ENCODE measurements around the gene BTBD9. TPM values are rescaled to one million over a fixed set of nuclear protein-coding genes. Genes with fewer than 3 reads are reported as not detected.

Gene BTBD9
- total and polyA plus RNA-seq, 2 of the 13 experiments (the other 11 are each of a cell fraction or from before 2014, with no cell fraction given), result 1.2 to 3.0 TPM

- TF ChIP-seq, protein P1, sequence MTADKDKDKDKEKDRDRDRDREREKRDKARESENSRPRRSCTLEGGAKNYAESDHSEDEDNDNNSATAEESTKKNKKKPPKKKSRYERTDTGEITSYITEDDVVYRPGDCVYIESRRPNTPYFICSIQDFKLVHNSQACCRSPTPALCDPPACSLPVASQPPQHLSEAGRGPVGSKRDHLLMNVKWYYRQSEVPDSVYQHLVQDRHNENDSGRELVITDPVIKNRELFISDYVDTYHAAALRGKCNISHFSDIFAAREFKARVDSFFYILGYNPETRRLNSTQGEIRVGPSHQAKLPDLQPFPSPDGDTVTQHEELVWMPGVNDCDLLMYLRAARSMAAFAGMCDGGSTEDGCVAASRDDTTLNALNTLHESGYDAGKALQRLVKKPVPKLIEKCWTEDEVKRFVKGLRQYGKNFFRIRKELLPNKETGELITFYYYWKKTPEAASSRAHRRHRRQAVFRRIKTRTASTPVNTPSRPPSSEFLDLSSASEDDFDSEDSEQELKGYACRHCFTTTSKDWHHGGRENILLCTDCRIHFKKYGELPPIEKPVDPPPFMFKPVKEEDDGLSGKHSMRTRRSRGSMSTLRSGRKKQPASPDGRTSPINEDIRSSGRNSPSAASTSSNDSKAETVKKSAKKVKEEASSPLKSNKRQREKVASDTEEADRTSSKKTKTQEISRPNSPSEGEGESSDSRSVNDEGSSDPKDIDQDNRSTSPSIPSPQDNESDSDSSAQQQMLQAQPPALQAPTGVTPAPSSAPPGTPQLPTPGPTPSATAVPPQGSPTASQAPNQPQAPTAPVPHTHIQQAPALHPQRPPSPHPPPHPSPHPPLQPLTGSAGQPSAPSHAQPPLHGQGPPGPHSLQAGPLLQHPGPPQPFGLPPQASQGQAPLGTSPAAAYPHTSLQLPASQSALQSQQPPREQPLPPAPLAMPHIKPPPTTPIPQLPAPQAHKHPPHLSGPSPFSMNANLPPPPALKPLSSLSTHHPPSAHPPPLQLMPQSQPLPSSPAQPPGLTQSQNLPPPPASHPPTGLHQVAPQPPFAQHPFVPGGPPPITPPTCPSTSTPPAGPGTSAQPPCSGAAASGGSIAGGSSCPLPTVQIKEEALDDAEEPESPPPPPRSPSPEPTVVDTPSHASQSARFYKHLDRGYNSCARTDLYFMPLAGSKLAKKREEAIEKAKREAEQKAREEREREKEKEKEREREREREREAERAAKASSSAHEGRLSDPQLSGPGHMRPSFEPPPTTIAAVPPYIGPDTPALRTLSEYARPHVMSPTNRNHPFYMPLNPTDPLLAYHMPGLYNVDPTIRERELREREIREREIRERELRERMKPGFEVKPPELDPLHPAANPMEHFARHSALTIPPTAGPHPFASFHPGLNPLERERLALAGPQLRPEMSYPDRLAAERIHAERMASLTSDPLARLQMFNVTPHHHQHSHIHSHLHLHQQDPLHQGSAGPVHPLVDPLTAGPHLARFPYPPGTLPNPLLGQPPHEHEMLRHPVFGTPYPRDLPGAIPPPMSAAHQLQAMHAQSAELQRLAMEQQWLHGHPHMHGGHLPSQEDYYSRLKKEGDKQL (CRISPR knock-in tag; IDR thresholded peaks at IDR 0.05; ENCODE audit: low read depth), result no peak
- TF ChIP-seq HNF1B (CRISPR knock-in tag; IDR thresholded peaks at IDR 0.05), result peak; percentile 60; the same call in 1 of the 2 replicates
- no peak for TF ChIP-seq RAD51 (IDR thresholded peaks at IDR 0.05; ENCODE audit: borderline replicate concordance)
- no peak for TF ChIP-seq HNRNPH1 (optimal IDR thresholded peaks at IDR 0.05; ENCODE audit: low read depth, low read length)
- no peak for TF ChIP-seq ZNF775 (CRISPR knock-in tag; IDR thresholded peaks at IDR 0.05; ENCODE audit: borderline replicate concordance)
- no peak for TF ChIP-seq IRX3 (CRISPR knock-in tag; IDR thresholded peaks at IDR 0.05; ENCODE audit: borderline replicate concordance, low read depth)
- TF ChIP-seq AKNA (CRISPR knock-in tag; IDR thresholded peaks at IDR 0.05; ENCODE audit: borderline replicate concordance), result 0 out of 2 replicates have a peak, but pooled peaks have one; percentile 38
- no peak; the same call in 1 of the 2 replicates for TF ChIP-seq CBFB (CRISPR knock-in tag; IDR thresholded peaks at IDR 0.05)
- peak; percentile 65 for TF ChIP-seq TOPORS (CRISPR knock-in tag; IDR thresholded peaks at IDR 0.05)
- TF ChIP-seq ZKSCAN1 (IDR thresholded peaks at IDR 0.05; ENCODE audit: low read length), result no peak
- TF ChIP-seq MED8 (CRISPR knock-in tag; IDR thresholded peaks at IDR 0.05; ENCODE audit: insufficient replicate concordance), result no peak
- TF ChIP-seq, protein P2, sequence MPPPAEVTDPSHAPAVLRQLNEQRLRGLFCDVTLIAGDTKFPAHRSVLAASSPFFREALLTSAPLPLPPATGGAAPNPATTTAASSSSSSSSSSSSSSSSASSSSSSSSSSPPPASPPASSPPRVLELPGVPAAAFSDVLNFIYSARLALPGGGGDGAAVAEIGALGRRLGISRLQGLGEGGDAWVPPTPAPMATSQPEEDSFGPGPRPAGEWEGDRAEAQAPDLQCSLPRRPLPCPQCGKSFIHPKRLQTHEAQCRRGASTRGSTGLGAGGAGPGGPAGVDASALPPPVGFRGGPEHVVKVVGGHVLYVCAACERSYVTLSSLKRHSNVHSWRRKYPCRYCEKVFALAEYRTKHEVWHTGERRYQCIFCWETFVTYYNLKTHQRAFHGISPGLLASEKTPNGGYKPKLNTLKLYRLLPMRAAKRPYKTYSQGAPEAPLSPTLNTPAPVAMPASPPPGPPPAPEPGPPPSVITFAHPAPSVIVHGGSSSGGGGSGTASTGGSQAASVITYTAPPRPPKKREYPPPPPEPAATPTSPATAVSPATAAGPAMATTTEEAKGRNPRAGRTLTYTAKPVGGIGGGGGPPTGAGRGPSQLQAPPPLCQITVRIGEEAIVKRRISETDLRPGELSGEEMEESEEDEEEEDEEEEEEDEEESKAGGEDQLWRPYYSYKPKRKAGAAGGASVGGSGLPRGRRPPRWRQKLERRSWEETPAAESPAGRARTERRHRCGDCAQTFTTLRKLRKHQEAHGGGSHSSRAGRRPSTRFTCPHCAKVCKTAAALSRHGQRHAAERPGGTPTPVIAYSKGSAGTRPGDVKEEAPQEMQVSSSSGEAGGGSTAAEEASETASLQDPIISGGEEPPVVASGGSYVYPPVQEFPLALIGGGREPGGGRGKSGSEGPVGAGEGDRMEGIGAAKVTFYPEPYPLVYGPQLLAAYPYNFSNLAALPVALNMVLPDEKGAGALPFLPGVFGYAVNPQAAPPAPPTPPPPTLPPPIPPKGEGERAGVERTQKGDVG (CRISPR knock-in tag; IDR thresholded peaks at IDR 0.05; ENCODE audit: borderline replicate concordance), result no peak
- TF ChIP-seq PAF1 (CRISPR knock-in tag; IDR thresholded peaks at IDR 0.05), result no peak
Observed at GRCh38 chr6:38639498-38640215, at the start of gene BTBD9 (continued).
